ENCODE results near the gene ZFP42. TPM values are rescaled to one million over a fixed set of nuclear protein-coding genes. Genes with fewer than 3 reads are reported as not detected.

ZFP42 gene
- total RNA-seq, 1 experiment from 2014 or later = 0.12 TPM

DNA sequence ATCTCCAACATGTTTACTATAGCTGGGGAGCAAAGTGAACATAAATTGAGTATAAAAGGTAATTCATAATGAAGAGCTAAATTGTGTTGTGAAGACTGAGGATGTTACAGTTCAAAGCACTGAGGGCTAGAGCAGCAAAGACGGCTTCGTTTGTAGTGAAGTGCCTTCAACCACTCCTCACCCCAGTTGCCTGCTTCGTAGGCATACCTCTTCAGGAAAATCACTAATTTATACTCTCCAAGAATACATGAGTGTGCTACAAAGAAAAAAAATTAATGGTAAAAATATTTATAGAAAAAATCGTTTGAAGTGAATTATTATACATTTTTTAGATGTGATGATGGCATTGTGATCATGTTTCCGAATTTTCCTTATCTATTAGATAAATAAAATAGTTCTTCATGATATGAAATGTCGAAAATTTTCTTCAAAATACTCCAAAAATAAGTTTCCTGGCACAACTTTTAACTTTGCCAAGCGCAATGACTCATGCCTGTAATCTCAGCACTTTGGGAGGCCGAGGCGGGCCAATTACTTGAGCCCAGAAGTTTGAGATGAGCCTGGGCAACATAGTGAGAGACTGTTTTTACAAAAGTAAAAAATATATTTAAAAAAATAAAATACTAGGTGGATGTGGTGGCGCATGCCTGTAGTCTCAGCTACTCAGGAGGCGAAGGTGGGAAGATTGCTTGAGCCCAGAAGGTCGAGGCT lies 41.6 kb downstream of the ZFP42 start:
- H3K9ac ChIP-seq (ENCODE audit: low read length) = no peak overlapping the region
- ATAC-seq (no peak), DNase-seq (ENCODE audit: low read depth, low spot score) (no peak)
- ChIA-PET RAD21 (ENCODE audit: low non-redundant PET in 1 of 2, low total read pairs in 2 of 2, uncharacterized antibody in 2 of 2, unreplicated experiment in 2 of 2) (no interaction called here), CTCF (no interaction called here), POLR2A (no interaction called here)
- no peaks in the 10 kb centered on the region for H3K79me2 ChIP-seq (ENCODE audit: insufficient read depth, low read length)
- no peak overlapping the region for H3K4me2 ChIP-seq (ENCODE audit: low read length)
- H3K4me1 ChIP-seq (ENCODE audit: control insufficient read depth in 1 of 2, insufficient read depth in 2 of 2, low read length in 2 of 2) = no peaks in the 10 kb centered on the region; a peak in 1 of 4 replicates
- no TSS peak for BruUV-seq (replicated peaks)
- H3K27me3 ChIP-seq (ENCODE audit: insufficient read depth, low read length) = no peaks in the 10 kb centered on the region
- no peaks in the 10 kb centered on the region for H4K20me1 ChIP-seq (ENCODE audit: insufficient read depth)
- no peak overlapping the region for H3K4me3 ChIP-seq (replicated peaks in 1 of 2; ENCODE audit: low read depth in 1 of 2, low read length in 2 of 2)
- intact Hi-C loops (cut with micrococcal nuclease) = no loop called here
- no peaks in the 10 kb centered on the region for H3K36me3 ChIP-seq (ENCODE audit: control insufficient read depth in 1 of 2, insufficient read depth in 2 of 2, low read length in 2 of 2)
- no peak overlapping the region for H3K27ac ChIP-seq (ENCODE audit: low read depth, low read length)
- no peaks in the 10 kb centered on the region for H3K9me3 ChIP-seq (ENCODE audit: control insufficient read depth in 1 of 2, insufficient read depth in 1 of 2, low read depth in 1 of 2, low read length in 2 of 2)
- no peaks in the 10 kb centered on the region for H3K9me2 ChIP-seq (ENCODE audit: insufficient read depth)
- no peak overlapping the region for H2AFZ ChIP-seq (ENCODE audit: low read depth, low read length, poor library complexity, severe bottlenecking)
- TF ChIP-seq POLR2A (IDR thresholded peaks at IDR 0.05; ENCODE audit: borderline replicate concordance, extremely low read depth, insufficient read depth, insufficient read length) = no peak
- TF ChIP-seq, protein P1, sequence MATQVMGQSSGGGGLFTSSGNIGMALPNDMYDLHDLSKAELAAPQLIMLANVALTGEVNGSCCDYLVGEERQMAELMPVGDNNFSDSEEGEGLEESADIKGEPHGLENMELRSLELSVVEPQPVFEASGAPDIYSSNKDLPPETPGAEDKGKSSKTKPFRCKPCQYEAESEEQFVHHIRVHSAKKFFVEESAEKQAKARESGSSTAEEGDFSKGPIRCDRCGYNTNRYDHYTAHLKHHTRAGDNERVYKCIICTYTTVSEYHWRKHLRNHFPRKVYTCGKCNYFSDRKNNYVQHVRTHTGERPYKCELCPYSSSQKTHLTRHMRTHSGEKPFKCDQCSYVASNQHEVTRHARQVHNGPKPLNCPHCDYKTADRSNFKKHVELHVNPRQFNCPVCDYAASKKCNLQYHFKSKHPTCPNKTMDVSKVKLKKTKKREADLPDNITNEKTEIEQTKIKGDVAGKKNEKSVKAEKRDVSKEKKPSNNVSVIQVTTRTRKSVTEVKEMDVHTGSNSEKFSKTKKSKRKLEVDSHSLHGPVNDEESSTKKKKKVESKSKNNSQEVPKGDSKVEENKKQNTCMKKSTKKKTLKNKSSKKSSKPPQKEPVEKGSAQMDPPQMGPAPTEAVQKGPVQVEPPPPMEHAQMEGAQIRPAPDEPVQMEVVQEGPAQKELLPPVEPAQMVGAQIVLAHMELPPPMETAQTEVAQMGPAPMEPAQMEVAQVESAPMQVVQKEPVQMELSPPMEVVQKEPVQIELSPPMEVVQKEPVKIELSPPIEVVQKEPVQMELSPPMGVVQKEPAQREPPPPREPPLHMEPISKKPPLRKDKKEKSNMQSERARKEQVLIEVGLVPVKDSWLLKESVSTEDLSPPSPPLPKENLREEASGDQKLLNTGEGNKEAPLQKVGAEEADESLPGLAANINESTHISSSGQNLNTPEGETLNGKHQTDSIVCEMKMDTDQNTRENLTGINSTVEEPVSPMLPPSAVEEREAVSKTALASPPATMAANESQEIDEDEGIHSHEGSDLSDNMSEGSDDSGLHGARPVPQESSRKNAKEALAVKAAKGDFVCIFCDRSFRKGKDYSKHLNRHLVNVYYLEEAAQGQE (IDR thresholded peaks at IDR 0.05; ENCODE audit: low read depth) = no peak
- TF ChIP-seq, protein P2, sequence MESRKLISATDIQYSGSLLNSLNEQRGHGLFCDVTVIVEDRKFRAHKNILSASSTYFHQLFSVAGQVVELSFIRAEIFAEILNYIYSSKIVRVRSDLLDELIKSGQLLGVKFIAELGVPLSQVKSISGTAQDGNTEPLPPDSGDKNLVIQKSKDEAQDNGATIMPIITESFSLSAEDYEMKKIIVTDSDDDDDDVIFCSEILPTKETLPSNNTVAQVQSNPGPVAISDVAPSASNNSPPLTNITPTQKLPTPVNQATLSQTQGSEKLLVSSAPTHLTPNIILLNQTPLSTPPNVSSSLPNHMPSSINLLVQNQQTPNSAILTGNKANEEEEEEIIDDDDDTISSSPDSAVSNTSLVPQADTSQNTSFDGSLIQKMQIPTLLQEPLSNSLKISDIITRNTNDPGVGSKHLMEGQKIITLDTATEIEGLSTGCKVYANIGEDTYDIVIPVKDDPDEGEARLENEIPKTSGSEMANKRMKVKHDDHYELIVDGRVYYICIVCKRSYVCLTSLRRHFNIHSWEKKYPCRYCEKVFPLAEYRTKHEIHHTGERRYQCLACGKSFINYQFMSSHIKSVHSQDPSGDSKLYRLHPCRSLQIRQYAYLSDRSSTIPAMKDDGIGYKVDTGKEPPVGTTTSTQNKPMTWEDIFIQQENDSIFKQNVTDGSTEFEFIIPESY (IDR thresholded peaks at IDR 0.05; ENCODE audit: extremely low read depth, insufficient replicate concordance, low read length) = no peak
- TF ChIP-seq ZNF274 (IDR thresholded peaks at IDR 0.05; ENCODE audit: low read depth, low read length) = no peak
- no peak for TF ChIP-seq ZFX (IDR thresholded peaks at IDR 0.05)
- TF ChIP-seq POLR2AphosphoS5 (IDR thresholded peaks at IDR 0.05; ENCODE audit: low read depth, low read length) = no peak
